Stimulated activated CD4-positive, alpha-beta T cell treated with anti-CD3 and anti-CD28 coated beads, Interleukin-1b, Interleukin-23, amount 100 ng/mL, for 48 hours (primary cell): Measurements from ENCODE around the gene PHLPP2.
"Not testable (repeated sequence)": the region's sequence is repeated elsewhere in the genome, so short reads cannot be mapped to it uniquely, and the experiment has no call there.

ENCODE experiments used
- DNase-seq: peaks from one replicate; pipeline ENCODE4 v3.0.0-alpha.2; 2020

The PHLPP2 gene

DNA sequence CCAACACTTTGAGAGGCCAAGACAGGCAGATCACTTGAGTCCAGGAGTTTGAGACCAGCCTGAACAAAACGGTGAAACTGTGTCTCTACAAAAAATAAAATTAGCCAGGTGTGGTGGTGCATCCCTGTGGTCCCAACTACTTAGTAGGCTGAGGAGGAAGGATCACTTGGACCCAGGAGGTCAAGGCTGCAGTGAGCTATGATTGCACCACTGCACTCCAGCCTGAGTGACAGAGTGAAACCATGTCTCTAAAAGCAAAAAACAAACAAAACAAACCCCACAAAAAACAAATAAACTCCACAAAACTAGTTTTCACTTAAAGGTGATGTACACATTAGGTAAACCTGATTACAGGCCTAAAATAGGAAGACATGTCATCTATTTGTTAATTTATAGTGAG, 58.2 kb downstream of the PHLPP2 start:
- no peak for DNase-seq

DNA sequence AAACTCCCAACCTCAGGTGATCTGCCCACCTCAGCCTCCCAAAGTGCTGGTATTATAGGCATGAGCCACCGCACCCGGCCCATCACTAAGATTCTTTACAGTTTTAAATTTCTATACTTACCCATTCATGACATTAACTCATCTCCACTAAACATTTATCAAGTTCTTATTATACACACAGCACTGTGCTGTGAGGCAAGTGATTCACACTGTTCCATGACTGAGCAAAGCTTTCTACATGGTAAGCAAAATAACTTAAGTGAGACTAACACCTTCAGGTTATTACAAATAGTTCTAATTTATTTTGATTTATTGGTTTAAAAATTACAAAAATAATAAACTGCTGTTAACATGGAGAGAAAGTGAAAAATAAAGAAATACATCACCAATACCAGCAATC, 65.0 kb downstream of the PHLPP2 start:
- DNase-seq = no peak

DNA sequence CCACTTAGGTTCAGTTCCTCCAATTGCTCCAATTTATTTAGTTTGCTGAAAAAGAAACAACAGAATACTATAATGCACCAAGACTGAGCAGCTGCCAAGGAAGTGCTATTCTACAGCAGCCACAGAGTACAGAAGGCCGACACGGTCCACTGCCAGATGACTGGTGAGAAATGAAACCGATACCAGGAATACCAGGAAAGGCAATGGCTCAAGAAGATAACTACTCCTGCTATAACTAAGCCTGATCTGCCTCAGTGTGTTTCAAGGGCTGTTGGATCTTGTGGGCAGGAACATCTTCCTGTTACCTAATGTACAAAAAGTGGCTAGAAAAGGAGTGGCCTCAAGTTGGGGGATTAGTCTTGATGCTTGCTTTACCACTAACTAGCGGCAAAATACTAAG, 65.7 kb downstream of the PHLPP2 start:
- DNase-seq = no peak

- no peak for DNase-seq
These were observed 74.8 kb downstream of the PHLPP2 start for GRCh38 chr16:71649704-71650103.

GRCh38 chr16:71648921-71649320, 75.6 kb downstream of the PHLPP2 start:
- DNase-seq = no peak

- no peak for DNase-seq
These were observed 76.3 kb downstream of the PHLPP2 start for GRCh38 chr16:71648162-71648561.

DNA sequence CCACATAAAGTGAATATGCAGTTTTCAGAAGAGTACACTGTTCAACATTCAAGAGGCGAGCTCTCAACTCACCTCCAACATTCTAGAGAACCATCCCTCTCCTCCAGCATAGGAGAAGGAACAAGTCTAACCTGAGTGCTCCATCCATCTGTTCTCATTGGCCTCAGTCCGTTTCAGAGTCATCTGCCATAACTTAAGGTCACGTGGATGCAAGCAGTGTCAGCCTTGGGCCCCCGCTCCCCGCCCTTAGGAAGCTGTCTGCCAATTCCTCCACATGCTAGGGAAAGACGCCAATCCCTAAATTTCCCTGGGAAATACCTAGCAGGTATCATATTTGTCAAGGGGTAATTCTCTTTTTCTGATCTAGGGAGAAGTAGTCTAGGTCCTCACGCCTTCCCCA, 77.1 kb downstream of the PHLPP2 start:
- DNase-seq = no peak

GRCh38 chr16:71645450-71645849, 79.1 kb downstream of the PHLPP2 start:
- DNase-seq = no peak

DNA sequence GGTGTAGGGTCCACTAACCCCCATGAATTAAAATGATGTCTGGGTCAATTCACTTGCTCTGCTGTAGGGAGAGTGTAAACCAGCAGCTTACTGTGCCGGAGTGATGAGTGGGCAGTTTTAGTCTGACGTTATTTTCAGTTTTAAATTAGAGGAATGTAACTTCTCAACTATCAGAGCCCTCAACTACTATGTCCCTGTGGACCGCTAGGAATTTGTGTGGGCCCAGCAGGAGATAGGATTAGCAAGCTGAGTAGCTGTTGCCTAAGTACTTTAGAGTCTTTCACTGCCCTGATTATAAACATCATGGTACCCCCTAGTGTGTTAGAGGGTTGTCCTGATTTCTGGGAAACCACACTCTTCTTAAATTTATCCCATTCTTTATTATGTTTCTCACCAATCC, 87.1 kb downstream of the PHLPP2 start:
- no peak for DNase-seq

DNA sequence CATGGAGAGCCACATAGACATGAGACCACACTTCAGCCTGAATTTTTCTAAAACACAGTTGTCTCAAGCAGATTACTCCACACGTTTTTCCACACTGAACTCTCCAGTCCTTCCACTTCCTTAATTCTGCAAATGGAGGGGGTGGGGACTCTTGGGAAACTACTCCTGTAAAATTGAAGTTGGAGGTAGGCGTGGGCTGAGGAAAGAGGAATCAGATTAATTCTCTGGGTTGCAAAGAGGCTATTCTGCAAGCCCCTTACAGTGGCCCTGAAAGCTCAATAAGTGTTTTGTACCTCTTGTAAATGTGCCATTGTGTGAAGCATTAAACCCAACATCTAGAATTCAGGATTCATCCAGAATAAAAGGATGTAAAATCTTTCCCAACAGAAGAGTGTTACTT, 88.9 kb downstream of the PHLPP2 start:
- no peak for DNase-seq

GRCh38 chr16:71631776-71632175, 92.7 kb downstream of the PHLPP2 start:
- no peak for DNase-seq

GRCh38 chr16:71630808-71631207, 93.7 kb downstream of the PHLPP2 start:
- DNase-seq = no peak

DNA sequence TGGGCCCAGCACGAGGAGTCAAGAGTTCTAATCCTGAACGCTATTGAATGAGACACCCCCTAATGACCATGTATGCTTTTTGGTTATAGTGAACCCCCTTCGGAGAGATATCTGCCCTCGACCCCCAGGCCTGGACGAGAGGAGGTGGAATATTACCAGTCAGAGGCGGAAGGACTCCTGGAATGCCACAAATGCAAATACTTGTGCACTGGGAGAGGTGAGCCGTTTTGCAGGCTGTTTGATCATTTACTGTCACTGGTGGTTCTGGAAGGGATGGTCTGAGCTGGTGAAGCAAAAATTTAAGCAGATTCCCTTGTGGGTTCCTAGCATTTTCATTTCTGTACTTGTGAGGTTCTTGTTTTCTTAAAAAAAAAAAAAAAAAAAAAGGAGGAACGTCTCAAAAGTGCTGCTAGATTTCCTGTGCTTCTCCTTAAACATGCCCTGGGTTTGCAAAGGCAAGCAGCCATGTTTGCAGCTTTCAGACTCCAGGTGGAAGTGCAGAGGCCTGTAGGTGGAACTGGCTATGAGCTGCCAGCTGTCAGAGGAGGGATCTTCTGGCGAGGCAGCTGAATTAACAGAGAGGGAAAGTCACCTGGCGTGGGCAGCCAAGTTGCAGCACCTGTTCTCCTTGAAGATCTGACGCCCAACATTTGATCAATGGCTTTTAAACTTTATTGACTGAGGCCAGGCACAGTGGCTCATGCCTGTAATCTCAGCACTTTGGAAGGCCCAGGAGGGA, 95.1 kb downstream of the PHLPP2 start:
- no peak for DNase-seq

DNA sequence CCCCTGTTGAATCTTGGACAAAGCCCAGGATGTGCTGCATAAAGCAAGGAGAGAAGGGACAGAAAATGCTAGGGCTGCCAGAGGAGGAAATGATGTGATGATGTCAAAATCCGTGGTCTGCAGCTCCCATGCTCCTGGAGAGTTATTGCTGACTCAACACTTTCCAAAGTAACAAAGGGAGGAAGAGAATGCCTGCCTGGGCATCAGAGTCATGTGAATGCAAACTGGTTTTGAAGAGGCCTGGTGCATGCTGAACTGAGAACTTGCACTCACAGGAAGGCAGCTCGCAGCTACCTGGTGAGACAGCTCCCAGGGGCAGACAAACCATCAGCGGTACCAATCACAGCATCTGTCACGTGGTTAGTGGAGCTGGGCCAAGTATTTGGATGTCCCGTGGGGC, 95.7 kb downstream of the PHLPP2 start:
- DNase-seq = no peak

DNA sequence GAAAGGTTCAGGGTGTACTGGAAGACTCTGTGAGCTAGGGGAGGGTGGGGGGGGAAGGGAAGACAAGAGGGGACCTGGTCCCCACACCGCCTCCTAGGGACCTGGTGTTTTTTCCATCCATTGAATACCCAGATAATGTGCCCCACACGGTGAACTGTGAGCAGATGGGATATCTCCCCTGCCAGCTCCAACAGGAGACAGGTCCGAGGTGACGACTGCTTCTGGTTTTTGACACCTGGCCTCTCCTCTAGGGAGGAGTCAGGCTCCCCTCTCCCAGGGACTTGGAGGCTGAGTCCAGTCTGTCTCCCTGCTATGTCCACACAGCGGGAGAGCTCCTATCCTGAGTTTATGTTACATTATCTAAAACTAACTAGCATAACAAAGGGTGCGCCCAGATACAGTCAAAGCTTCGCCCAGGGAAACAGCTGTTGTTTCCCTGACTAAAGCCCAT, 96.7 kb downstream of the PHLPP2 start:
- no peak for DNase-seq

GRCh38 chr16:71626858-71627213, 97.7 kb downstream of the PHLPP2 start:
- no peak for DNase-seq

GRCh38 chr16:71626018-71626857, 98.3 kb downstream of the PHLPP2 start, which contains the start of gene MARVELD3:
TSS of gene MARVELD3 (plus strand) at chr16:71626184. CDS start at chr16:71626230, 46 bp downstream.
- peak; percentile 22 for DNase-seq

DNA sequence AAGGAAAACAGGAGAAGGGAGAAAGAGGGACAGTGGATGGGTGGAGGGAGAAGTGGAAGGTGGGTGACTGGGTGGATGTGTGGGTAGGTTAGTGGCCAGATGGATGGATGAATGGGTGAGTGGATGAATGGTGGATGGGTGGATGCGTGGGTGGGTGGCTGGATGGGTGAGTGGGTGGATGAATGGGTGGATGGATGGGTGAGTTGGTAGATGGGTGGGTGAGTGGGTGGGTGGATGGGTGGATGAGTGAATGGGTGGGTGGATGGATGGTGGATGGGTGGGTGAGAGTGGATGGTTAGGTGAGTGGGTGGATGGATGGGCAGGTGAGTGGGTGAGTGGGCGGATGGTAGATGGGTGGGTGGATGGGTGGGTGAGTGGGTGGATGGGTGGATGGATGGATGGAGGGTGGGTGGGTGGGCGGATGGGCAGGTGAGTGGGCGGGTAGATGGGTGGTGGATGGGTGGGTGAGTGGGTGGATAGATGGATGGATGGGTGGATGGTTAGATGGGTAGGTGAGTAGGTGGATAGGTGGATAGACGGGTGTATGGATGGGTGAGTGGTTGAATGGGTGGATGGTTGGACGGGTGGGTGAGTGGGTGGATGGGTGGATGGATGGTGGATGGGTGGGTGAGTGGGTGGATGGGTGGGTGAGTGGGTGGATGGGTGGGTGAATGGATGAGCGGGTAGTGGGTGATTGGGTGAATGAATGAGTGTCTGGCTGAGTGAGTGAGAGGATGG, 99.2 kb downstream of the PHLPP2 start:
- DNase-seq = no peak

- DNase-seq = no peak
These were observed 100.9 kb downstream of the PHLPP2 start for GRCh38 chr16:71623597-71623996.

- no peak for DNase-seq
These were observed 102.4 kb downstream of the PHLPP2 start for GRCh38 chr16:71622088-71622487.

- DNase-seq = no peak
These were observed 106.1 kb downstream of the PHLPP2 start for GRCh38 chr16:71618429-71618828.

GRCh38 chr16:71614956-71615355, 109.5 kb downstream of the PHLPP2 start:
- not testable (repeated sequence) for DNase-seq
